ENCODE data around the gene ZIC3. TPM values are rescaled to one million over a fixed set of nuclear protein-coding genes. Genes with fewer than 3 reads are reported as not detected.

ZIC3 gene
- total RNA-seq, 2 experiments from 2014 or later: not detected

DNA sequence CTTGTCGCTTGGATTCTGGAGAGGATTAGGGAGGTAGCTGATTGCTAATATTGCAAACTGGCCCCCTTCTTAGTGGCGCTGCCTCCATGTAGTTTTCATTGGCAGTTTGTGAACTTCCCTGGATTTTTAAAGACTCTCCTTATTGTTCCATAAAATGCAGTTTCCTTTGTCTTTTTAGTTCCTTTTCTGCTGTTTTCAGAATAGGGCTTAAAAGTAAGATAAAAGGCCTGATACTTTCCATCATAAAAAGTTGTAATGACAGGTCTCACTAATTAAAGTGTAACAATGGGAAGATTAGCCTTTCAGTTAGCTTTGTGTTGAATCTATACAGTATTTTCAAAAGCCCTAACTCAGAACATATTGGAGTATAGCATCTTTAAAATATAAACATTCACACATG lies 21.2 kb downstream of the ZIC3 start:
- Mint-ChIP-seq H3K27ac (no peak overlapping the region), H3K27me3 (ENCODE audit: low read depth) (peaks cover 4% of the 10 kb centered on the region), H3K4me3 (no peak overlapping the region), H3K9me3 (no peaks in the 10 kb centered on the region), H3K36me3 (ENCODE audit: low read depth) (no peaks in the 10 kb centered on the region), H3K4me1 (ENCODE audit: low read depth) (no peaks in the 10 kb centered on the region)
- DNase-seq: no peak
- intact Hi-C loops (cut with micrococcal nuclease): no loop called here
- CTCF ChIA-PET: no interaction called here

GRCh38 chrX:137600769-137601168 lies 34.8 kb downstream of the ZIC3 start:
- no peak overlapping the region for H3K4me3 Mint-ChIP-seq
- CTCF ChIA-PET: no interaction called here
- DNase-seq: no peak
- H3K27me3 Mint-ChIP-seq (ENCODE audit: low read depth): peaks cover 5% of the 10 kb centered on the region
- no peaks in the 10 kb centered on the region for H3K4me1 Mint-ChIP-seq (ENCODE audit: low read depth)
- no peaks in the 10 kb centered on the region for H3K36me3 Mint-ChIP-seq (ENCODE audit: low read depth)
- intact Hi-C loops (cut with micrococcal nuclease): no loop called here
- H3K27ac Mint-ChIP-seq: no peak overlapping the region
- H3K9me3 Mint-ChIP-seq: no peaks in the 10 kb centered on the region
